CD14-positive monocyte (primary cell): ENCODE results near the gene SCARB1. TPM values are rescaled to one million over a fixed set of nuclear protein-coding genes. Genes with fewer than 3 reads are reported as not detected.

ENCODE experiments used
- DNase-seq, 3 donors: peaks; one replicate each; pipeline ENCODE4 v3.0.0-alpha.2; 2011 to 2022
- H2AFZ ChIP-seq: 2 replicates; pipeline ENCODE4 v1.6.0; 2012; ENCODE audit warnings: mild to moderate bottlenecking, low read depth, low read length, inconsistent platforms; ENCODE audit not compliant: insufficient read depth, poor library complexity, severe bottlenecking
- H3K27ac ChIP-seq, 2 donors: 1 replicate in 1 of 2; 2 replicates in 1 of 2; pipeline ENCODE4 v1.5.1; 2012 to 2013; ENCODE audit warnings: low read length in 2 of 2, control low read depth in 1 of 2, inconsistent platforms in 1 of 2, low read depth in 1 of 2, mild to moderate bottlenecking in 1 of 2
- H3K27me3 ChIP-seq, 2 donors: one replicate each; pipeline versions ENCODE4 v1.6.0 to v1.6.1; 2011 to 2013; ENCODE audit warnings: low read length in 2 of 2; ENCODE audit not compliant: control insufficient read depth in 2 of 2, insufficient read depth in 2 of 2
- H3K36me3 ChIP-seq, 2 donors: replicated peaks in 1 of 2; 1 replicate in 1 of 2; 2 replicates in 1 of 2; pipeline versions ENCODE4 v1.5.1 to v1.6.1; 2012 to 2013; ENCODE audit warnings: low read length in 2 of 2, control low read depth in 1 of 2, inconsistent platforms in 1 of 2, mild to moderate bottlenecking in 1 of 2; ENCODE audit not compliant: insufficient read depth in 2 of 2, control insufficient read depth in 1 of 2
- H3K4me1 ChIP-seq, 2 donors: 1 replicate in 1 of 2; 2 replicates in 1 of 2; pipeline versions ENCODE4 v1.5.1 to v1.6.1; 2012 to 2013; ENCODE audit warnings: low read length in 2 of 2, control low read depth in 1 of 2, inconsistent platforms in 1 of 2, mild to moderate bottlenecking in 1 of 2, moderate library complexity in 1 of 2; ENCODE audit not compliant: insufficient read depth in 2 of 2, control insufficient read depth in 1 of 2
- H3K4me2 ChIP-seq: replicated peaks from 2 replicates; pipeline ENCODE3; 2012; ENCODE audit warnings: low read length, moderate library complexity, mild to moderate bottlenecking; ENCODE audit not compliant: poor library complexity, severe bottlenecking; ENCODE audit errors: extremely low read depth
- H3K4me3 ChIP-seq, 3 experiments: fragments of 200-600 bp in 1 of 3; sonication (generic) in 1 of 3; replicated peaks in 1 of 3; 1 replicate in 2 of 3; 2 replicates in 1 of 3; pipeline ENCODE4 v1.5.1; 2011 to 2013; ENCODE audit warnings: low read length in 3 of 3, mild to moderate bottlenecking in 3 of 3, control low read depth in 2 of 3, low read depth in 2 of 3, inconsistent platforms in 1 of 3, moderate library complexity in 1 of 3
- H3K79me2 ChIP-seq: 2 replicates; pipeline ENCODE4 v1.6.0; 2012; ENCODE audit warnings: mild to moderate bottlenecking, control low read depth, inconsistent platforms, low read length, moderate library complexity; ENCODE audit not compliant: insufficient read depth
- H3K9ac ChIP-seq: 2 replicates; pipeline ENCODE4 v1.6.0; 2017; ENCODE audit warnings: low read length, mild to moderate bottlenecking; ENCODE audit not compliant: insufficient read depth, poor library complexity, severe bottlenecking
- H3K9me3 ChIP-seq, 2 donors: replicated peaks in 1 of 2; 1 replicate in 1 of 2; 2 replicates in 1 of 2; pipeline versions ENCODE4 v1.5.1 to v1.6.1; 2012 to 2013; ENCODE audit warnings: low read length in 2 of 2, control low read depth in 1 of 2; ENCODE audit not compliant: control insufficient read depth in 1 of 2, insufficient read depth in 1 of 2
- H4K20me1 ChIP-seq: 2 replicates; pipeline ENCODE4 v1.6.0; 2012; ENCODE audit warnings: mild to moderate bottlenecking, low read length, control low read depth, moderate library complexity; ENCODE audit not compliant: insufficient read depth
- H3K27ac Mint-ChIP-seq, 7 donors: one replicate each; pipeline ENCODE4 v1.8.0; 2020; ENCODE audit warnings: mild to moderate bottlenecking in 7 of 7, mixed read lengths in 7 of 7, moderate library complexity in 6 of 7, inconsistent platforms in 2 of 7
- H3K27me3 Mint-ChIP-seq, 3 donors: one replicate each; pipeline ENCODE4 v1.8.0; 2021 to 2022; ENCODE audit warnings: low read depth in 3 of 3, mild to moderate bottlenecking in 3 of 3, mixed read lengths in 3 of 3, moderate library complexity in 3 of 3, inconsistent platforms in 1 of 3
- H3K36me3 Mint-ChIP-seq, 2 donors: one replicate each; pipeline ENCODE4 v1.8.0; 2020; ENCODE audit warnings: mixed read lengths in 2 of 2, inconsistent platforms in 1 of 2, mild to moderate bottlenecking in 1 of 2
- H3K4me1 Mint-ChIP-seq: one replicate; pipeline ENCODE4 v1.8.0; 2020; ENCODE audit warnings: mild to moderate bottlenecking, mixed read lengths
- H3K4me3 Mint-ChIP-seq, 2 donors: one replicate each; pipeline ENCODE4 v1.8.0; 2020; ENCODE audit warnings: mild to moderate bottlenecking in 2 of 2, mixed read lengths in 2 of 2, moderate library complexity in 1 of 2
- H3K9me3 Mint-ChIP-seq, 7 donors: one replicate each; pipeline ENCODE4 v1.8.0; 2020 to 2022; ENCODE audit warnings: mixed read lengths in 7 of 7, mild to moderate bottlenecking in 6 of 7, moderate library complexity in 6 of 7, inconsistent platforms in 2 of 7
- CTCF ChIP-seq: fragments of 200-600 bp; IDR thresholded peaks from one replicate; pipeline ENCODE4 v1.8.0; 2022; ENCODE audit warnings: antibody characterized with exemption, mild to moderate bottlenecking
- WGBS: methylation state at CpG from one replicate; pipeline ENCODE4 v1.1.5; 2013; ENCODE audit warnings: missing lambda C conversion rate; ENCODE audit not compliant: insufficient coverage; 5-methylcytosine and 5-hydroxymethylcytosine counted together
- intact Hi-C, 2 donors: fragments of 100-400 bp; cut with micrococcal nuclease; formaldehyde crosslinking; loops; one replicate each; pipeline versions ENCODE4 v1.15.0 to v1.15.1; 2023
- polyA plus RNA-seq, 3 donors: library from polyadenylated mRNA; depleted of rRNA in 1 of 3; unstranded in 2 of 3; stranded (reverse) in 1 of 3; fragments of 300-500 nt in 2 of 3; fragments of >200 nt in 1 of 3; fragmentation: Illumina TruSeq in 2 of 3; gene quantifications; 1 replicate in 2 of 3; 2 replicates in 1 of 3; pipeline ENCODE4 v1.2.3, GENCODE V29; 2012 to 2021

SCARB1 gene
- polyA plus RNA-seq, 3 donors = 13.1 to 34.3 (median 15.2) TPM

GRCh38 chr12:124896461-124896860 lies 32.8 kb upstream of the SCARB1 start:
- intact Hi-C loops = loop anchor here in 1 of 2 donors (10.0 kb wide), 1 partner anchor 862 kb away; no protein-coding TSS in a partner anchor
- Histone ChIP-seq H3K36me3 (no peaks in the 10 kb centered on the region), H3K4me2 (no peak overlapping the region), H4K20me1 (peaks cover 3% of the 10 kb centered on the region), H2AFZ (no peak overlapping the region), H3K4me3 (no peak overlapping the region), H3K4me1 (peaks cover 5 to 8% of the 10 kb centered on the region in 2 donors), H3K27me3 (no peaks in the 10 kb centered on the region), H3K27ac (no peak overlapping the region), H3K9me3 (no peaks in the 10 kb centered on the region), H3K9ac (no peak overlapping the region), H3K79me2 (no peaks in the 10 kb centered on the region)
- Mint-ChIP-seq H3K36me3 (no peaks in the 10 kb centered on the region), H3K27me3 (peaks cover 0 to 4% (median 3%) of the 10 kb centered on the region in 3 donors), H3K4me1 (peaks cover 9% of the 10 kb centered on the region), H3K27ac (no peak overlapping the region), H3K4me3 (no peak overlapping the region), H3K9me3 (peaks cover 0 to 3% (median 0%) of the 10 kb centered on the region in 7 donors)
- DNase-seq = no peak
- WGBS = 96% methylated on average over 5 of the region's 5 CpGs
- no peak for TF ChIP-seq CTCF

- Histone ChIP-seq H3K27me3 (no peaks in the 10 kb centered on the region), H4K20me1 (peaks cover 3% of the 10 kb centered on the region), H3K9me3 (no peaks in the 10 kb centered on the region), H3K36me3 (no peaks in the 10 kb centered on the region), H3K27ac (no peak overlapping the region), H3K4me3 (no peak overlapping the region), H3K4me1 (peaks cover 5 to 14% of the 10 kb centered on the region in 2 donors), H2AFZ (no peak overlapping the region), H3K79me2 (no peaks in the 10 kb centered on the region), H3K9ac (no peak overlapping the region), H3K4me2 (no peak overlapping the region)
- no peaks in the 10 kb centered on the region for H3K36me3 Mint-ChIP-seq
- H3K27me3 Mint-ChIP-seq = peaks cover 0 to 4% (median 3%) of the 10 kb centered on the region in 3 donors
- intact Hi-C loops = loop anchor here in 1 of 2 donors (10.0 kb wide), 1 partner anchor 859 kb away; no protein-coding TSS in a partner anchor
- H3K4me1 Mint-ChIP-seq = peaks cover 12% of the 10 kb centered on the region
- WGBS = 100% methylated on average over 2 of the region's 9 CpGs
- TF ChIP-seq CTCF = no peak
- no peak overlapping the region for H3K27ac Mint-ChIP-seq
- H3K9me3 Mint-ChIP-seq = peaks cover 0 to 5% (median 0%) of the 10 kb centered on the region in 7 donors
- DNase-seq = no peak
- H3K4me3 Mint-ChIP-seq = no peak overlapping the region
Observed at GRCh38 chr12:124893792-124894516, 30.3 kb upstream of the SCARB1 start.
